ENCODE results near the gene COX8C. TPM values are rescaled to one million over a fixed set of nuclear protein-coding genes. Genes with fewer than 3 reads are reported as not detected.
"Not testable (repeated sequence)": the region's sequence is repeated elsewhere in the genome, so short reads cannot be mapped to it uniquely, and the experiment has no call there.

The COX8C gene
- total and polyA plus RNA-seq, 8 donors = 0.36 to 0.44 (median 0.40) TPM; not detected in 4

- Histone ChIP-seq H3K36me3 (no peaks in the 10 kb centered on the region), H3K27me3 (no peaks in the 10 kb centered on the region), H3K27ac (no peak overlapping the region), H3K4me3 (no peak overlapping the region), H3K4me1 (no peaks in the 10 kb centered on the region), H3K9me3 (peaks cover 0 to 3% of the 10 kb centered on the region in 2 donors)
- DNase-seq (no peak), ATAC-seq (no peak)
- TF ChIP-seq, protein P1, sequence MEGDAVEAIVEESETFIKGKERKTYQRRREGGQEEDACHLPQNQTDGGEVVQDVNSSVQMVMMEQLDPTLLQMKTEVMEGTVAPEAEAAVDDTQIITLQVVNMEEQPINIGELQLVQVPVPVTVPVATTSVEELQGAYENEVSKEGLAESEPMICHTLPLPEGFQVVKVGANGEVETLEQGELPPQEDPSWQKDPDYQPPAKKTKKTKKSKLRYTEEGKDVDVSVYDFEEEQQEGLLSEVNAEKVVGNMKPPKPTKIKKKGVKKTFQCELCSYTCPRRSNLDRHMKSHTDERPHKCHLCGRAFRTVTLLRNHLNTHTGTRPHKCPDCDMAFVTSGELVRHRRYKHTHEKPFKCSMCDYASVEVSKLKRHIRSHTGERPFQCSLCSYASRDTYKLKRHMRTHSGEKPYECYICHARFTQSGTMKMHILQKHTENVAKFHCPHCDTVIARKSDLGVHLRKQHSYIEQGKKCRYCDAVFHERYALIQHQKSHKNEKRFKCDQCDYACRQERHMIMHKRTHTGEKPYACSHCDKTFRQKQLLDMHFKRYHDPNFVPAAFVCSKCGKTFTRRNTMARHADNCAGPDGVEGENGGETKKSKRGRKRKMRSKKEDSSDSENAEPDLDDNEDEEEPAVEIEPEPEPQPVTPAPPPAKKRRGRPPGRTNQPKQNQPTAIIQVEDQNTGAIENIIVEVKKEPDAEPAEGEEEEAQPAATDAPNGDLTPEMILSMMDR (IDR thresholded peaks at IDR 0.05) = no peak
- intact Hi-C loops (cut with DNase I) = no loop called here
These were observed 3.2 kb upstream of the COX8C start for GRCh38 chr14:93343797-93344196.

DNA sequence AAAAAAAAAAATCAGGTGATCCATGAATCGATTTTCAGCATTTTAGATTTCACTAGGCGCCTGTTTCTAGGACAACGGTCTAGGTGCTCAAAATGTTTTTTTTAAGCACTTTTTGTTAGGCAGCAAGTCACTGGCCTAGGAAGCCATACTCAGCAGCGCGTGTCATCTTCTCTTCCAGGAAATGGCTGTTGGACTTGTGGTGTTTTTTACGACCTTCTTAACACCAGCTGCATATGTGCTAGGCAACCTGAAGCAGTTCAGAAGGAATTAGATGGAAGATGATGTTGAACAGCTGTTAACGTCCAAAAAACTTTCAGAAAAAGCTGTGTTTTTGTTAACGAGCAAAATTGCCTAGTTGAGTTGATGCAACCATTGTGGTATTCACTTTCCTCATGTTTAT, 868 bp downstream of the COX8C start:
- Histone ChIP-seq H3K9me3 (peaks cover 0 to 3% of the 10 kb centered on the region in 2 donors), H3K4me1 (no peaks in the 10 kb centered on the region), H3K36me3 (no peaks in the 10 kb centered on the region), H3K27ac (no peak overlapping the region), H3K27me3 (no peaks in the 10 kb centered on the region), H3K4me3 (no peak overlapping the region)
- TF ChIP-seq, protein P1 (IDR thresholded peaks at IDR 0.05) = no peak
- DNase-seq = no peak
- no peak for ATAC-seq
- intact Hi-C loops (cut with DNase I) = no loop called here

- ATAC-seq (no peak), DNase-seq (no peak)
- TF ChIP-seq, protein P1 (IDR thresholded peaks at IDR 0.05) = no peak
- no peak overlapping the region for H3K27ac ChIP-seq
- no peak overlapping the region for H3K4me3 ChIP-seq
- H3K27me3 ChIP-seq = no peaks in the 10 kb centered on the region
- H3K9me3 ChIP-seq = peaks cover 0 to 3% of the 10 kb centered on the region in 2 donors
- H3K36me3 ChIP-seq = no peaks in the 10 kb centered on the region
- no peaks in the 10 kb centered on the region for H3K4me1 ChIP-seq
- intact Hi-C loops (cut with DNase I) = no loop called here
These were observed 1.3 kb downstream of the COX8C start for GRCh38 chr14:93348292-93348691.

DNA sequence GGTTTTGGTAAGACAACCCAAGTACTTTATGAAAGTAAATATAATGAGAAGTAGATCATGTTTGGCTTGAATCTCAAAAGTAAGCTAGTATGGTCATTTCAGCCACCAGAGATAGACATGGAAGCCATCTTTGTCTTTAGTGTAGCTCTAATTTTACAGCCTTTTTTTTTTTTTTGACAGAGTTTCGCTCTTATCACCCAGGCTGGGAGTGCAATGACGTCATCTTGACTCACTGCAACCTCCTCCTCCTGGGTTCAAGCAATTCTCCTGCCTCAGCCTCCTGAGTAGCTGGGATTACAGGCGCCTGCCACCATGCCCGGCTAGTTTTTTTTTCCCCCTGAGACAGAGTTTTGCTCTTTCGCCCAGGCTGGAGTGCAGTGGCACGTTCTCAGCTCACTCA, 7.9 kb downstream of the COX8C start:
- H3K4me1 ChIP-seq; ATAC-seq; H3K36me3 ChIP-seq; H3K4me3 ChIP-seq; intact Hi-C loops (cut with DNase I); DNase-seq; H3K27me3 ChIP-seq; H3K9me3 ChIP-seq; H3K27ac ChIP-seq: not testable (repeated sequence)

DNA sequence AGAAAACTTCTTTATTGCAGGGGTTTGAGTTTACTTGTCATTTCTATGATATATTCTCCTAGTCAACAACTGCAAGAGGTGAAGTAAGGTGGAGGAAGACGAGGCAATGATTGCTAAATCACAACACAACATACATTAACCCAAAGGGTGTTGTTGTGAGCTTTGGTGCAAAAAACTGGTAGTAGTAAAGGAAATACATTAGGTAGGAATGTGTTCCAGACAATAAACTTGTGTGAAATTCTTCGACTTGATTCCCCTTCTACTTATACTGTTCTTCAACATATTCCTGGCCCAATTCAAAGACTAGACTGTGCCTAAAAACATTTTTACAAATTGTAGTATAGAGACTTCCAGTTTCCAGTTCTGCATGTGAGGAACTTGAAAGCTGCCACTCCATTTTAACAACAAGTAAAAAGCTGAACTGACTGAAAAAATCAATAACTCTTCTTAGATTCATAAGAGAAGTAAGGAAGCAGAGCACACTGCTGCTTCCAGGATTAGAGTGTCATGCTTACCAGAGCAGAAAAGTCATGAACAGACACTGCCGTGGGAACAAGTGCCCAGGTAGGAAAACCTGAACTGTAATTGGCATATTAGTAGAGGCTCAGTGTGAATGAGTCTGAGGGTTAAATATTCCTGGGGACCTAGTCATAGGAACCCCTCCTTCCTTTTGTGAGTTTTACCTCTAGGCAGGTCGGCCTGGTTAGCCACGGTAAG, 22.2 kb downstream of the COX8C start:
- Histone ChIP-seq H3K9me3 (no peaks in the 10 kb centered on the region), H3K36me3 (no peaks in the 10 kb centered on the region), H3K4me3 (no peak overlapping the region), H3K4me1 (no peaks in the 10 kb centered on the region), H3K27ac (no peak overlapping the region), H3K27me3 (no peaks in the 10 kb centered on the region)
- ATAC-seq (no peak), DNase-seq (no peak)
- TF ChIP-seq, protein P1 (IDR thresholded peaks at IDR 0.05) = no peak
- intact Hi-C loops (cut with DNase I) = no loop called here

Data from left lung (tissue), 10 donors.